CMK (cell line): ENCODE measurements around the gene ADGRA1.

Experiments
- DNase-seq: peaks from one replicate; pipeline ENCODE4 v3.0.0-alpha.2; 2010; ENCODE audit warnings: low read depth

Gene ADGRA1

GRCh38 chr10:133113146-133113830, 25.6 kb downstream of the ADGRA1 start:
- no peak for DNase-seq

GRCh38 chr10:133113847-133114246, 26.1 kb downstream of the ADGRA1 start:
- DNase-seq, result no peak

- no peak for DNase-seq
Observed at GRCh38 chr10:133114251-133114650, 26.5 kb downstream of the ADGRA1 start.

GRCh38 chr10:133114726-133115452, 27.2 kb downstream of the ADGRA1 start:
- DNase-seq, result no peak

GRCh38 chr10:133115453-133115842, 27.7 kb downstream of the ADGRA1 start:
- DNase-seq, result no peak

- DNase-seq, result no peak
Observed at GRCh38 chr10:133115976-133116375, 28.3 kb downstream of the ADGRA1 start.

GRCh38 chr10:133116455-133116854, 28.7 kb downstream of the ADGRA1 start:
- no peak for DNase-seq

- DNase-seq, result no peak
Observed at GRCh38 chr10:133117036-133117687, 29.4 kb downstream of the ADGRA1 start.

GRCh38 chr10:133117688-133118071, 30.0 kb downstream of the ADGRA1 start:
- DNase-seq, result no peak

- no peak for DNase-seq
Observed at GRCh38 chr10:133121479-133121878, 33.8 kb downstream of the ADGRA1 start.

GRCh38 chr10:133122171-133122935, 34.6 kb downstream of the ADGRA1 start:
- no peak for DNase-seq

GRCh38 chr10:133123050-133123745, 35.5 kb downstream of the ADGRA1 start:
- DNase-seq, result no peak

GRCh38 chr10:133123746-133124356, 36.1 kb downstream of the ADGRA1 start:
- DNase-seq, result no peak

GRCh38 chr10:133124357-133125211, 36.9 kb downstream of the ADGRA1 start:
- DNase-seq, result no peak

GRCh38 chr10:133125901-133126300, 38.2 kb downstream of the ADGRA1 start:
- no peak for DNase-seq

- DNase-seq, result no peak
Observed at GRCh38 chr10:133126431-133127290, 38.9 kb downstream of the ADGRA1 start.

GRCh38 chr10:133127291-133128125, 39.8 kb downstream of the ADGRA1 start:
- DNase-seq, result no peak
